T-cell (primary cell): Measurements from ENCODE around the gene BPGM. TPM values are rescaled to one million over a fixed set of nuclear protein-coding genes. Genes with fewer than 3 reads are reported as not detected.

ENCODE experiments used
- ATAC-seq, 4 experiments: fragments of 200-7000 bp in 3 of 4; fragments of 150-1000 bp in 1 of 4; cut with Tn5 transposase; replicated peaks in 1 of 4; 1 replicate in 3 of 4; 2 replicates in 1 of 4; pipeline ENCODE4 v1.10.0; 2021; ENCODE audit warnings: moderate library complexity in 3 of 4, mild to moderate bottlenecking in 2 of 4, moderate number of reproducible peaks in 1 of 4
- CTCF ChIA-PET, 2 donors: fragments of 300-600 bp; sonication (Branson Sonifier 250); formaldehyde crosslinking; loops; one replicate each; lab custom pipeline; 2022; ENCODE audit warnings: antibody characterized with exemption in 2 of 2; lab: Charles Lee
- POLR2A ChIA-PET, 2 donors: fragments of 300-600 bp; sonication (Branson Sonifier 250); formaldehyde crosslinking; loops; one replicate each; lab custom pipeline; 2022; ENCODE audit warnings: antibody characterized with exemption in 2 of 2; lab: Charles Lee
- DNase-seq, 35 experiments: peaks; one replicate each; pipeline versions ENCODE4 v3.0.0 to v3.0.0-alpha.2; 2013 to 2023
- H3K27ac ChIP-seq: one replicate; pipeline ENCODE4 v1.5.1; 2013; ENCODE audit warnings: low read length
- H3K27me3 ChIP-seq, 2 experiments: replicated peaks in 1 of 2; 1 replicate in 1 of 2; 2 replicates in 1 of 2; pipeline versions ENCODE4 v1.6.1 to v1.7.0; 2013; ENCODE audit warnings: low read length in 1 of 2, mixed read lengths in 1 of 2; ENCODE audit not compliant: control insufficient read depth in 2 of 2, insufficient read depth in 2 of 2; ENCODE audit errors: extremely low read depth in 1 of 2
- H3K36me3 ChIP-seq, 2 donors: 1 replicate in 1 of 2; 2 replicates in 1 of 2; pipeline versions ENCODE4 v1.6.1 to v1.7.0; 2013; ENCODE audit warnings: low read length in 1 of 2; ENCODE audit not compliant: control insufficient read depth in 2 of 2, insufficient read depth in 1 of 2; ENCODE audit errors: extremely low read depth in 1 of 2
- H3K4me1 ChIP-seq, 2 experiments: 1 replicate in 1 of 2; 2 replicates in 1 of 2; pipeline versions ENCODE4 v1.6.1 to v1.7.0; 2013; ENCODE audit warnings: low read length in 2 of 2, mixed read lengths in 1 of 2; ENCODE audit not compliant: insufficient read depth in 2 of 2, control insufficient read depth in 1 of 2; ENCODE audit errors: extremely low read depth in 1 of 2
- H3K4me3 ChIP-seq, 2 donors: 1 replicate in 1 of 2; 2 replicates in 1 of 2; pipeline versions ENCODE4 v1.5.1 to v1.7.0; 2013; ENCODE audit warnings: mild to moderate bottlenecking in 2 of 2, low read length in 1 of 2, moderate library complexity in 1 of 2; ENCODE audit not compliant: control insufficient read depth in 1 of 2; ENCODE audit errors: extremely low read depth in 1 of 2
- H3K9me3 ChIP-seq: 2 replicates; pipeline ENCODE4 v1.7.0; 2013
- H3K27ac Mint-ChIP-seq, 2 donors: one replicate each; pipeline ENCODE4 v1.8.0; 2020 to 2021; ENCODE audit warnings: mild to moderate bottlenecking in 2 of 2, mixed read lengths in 2 of 2
- H3K27me3 Mint-ChIP-seq, 2 donors: one replicate each; pipeline ENCODE4 v1.8.0; 2021 to 2022; ENCODE audit warnings: mixed read lengths in 2 of 2
- H3K36me3 Mint-ChIP-seq: one replicate; pipeline ENCODE4 v1.8.0; 2021; ENCODE audit warnings: mixed read lengths
- H3K4me1 Mint-ChIP-seq, 3 donors: one replicate each; pipeline ENCODE4 v1.8.0; 2020 to 2022; ENCODE audit warnings: mixed read lengths in 3 of 3, mild to moderate bottlenecking in 1 of 3
- H3K4me3 Mint-ChIP-seq, 3 donors: one replicate each; pipeline ENCODE4 v1.8.0; 2020 to 2022; ENCODE audit warnings: mild to moderate bottlenecking in 3 of 3, mixed read lengths in 3 of 3, moderate library complexity in 3 of 3
- H3K9me3 Mint-ChIP-seq, 3 donors: one replicate each; pipeline ENCODE4 v1.8.0; 2020 to 2022; ENCODE audit warnings: mixed read lengths in 3 of 3
- WGBS: methylation state at CpG from one replicate; pipeline ENCODE4 v1.1.5; 2013; ENCODE audit warnings: missing lambda C conversion rate; ENCODE audit not compliant: insufficient coverage; 5-methylcytosine and 5-hydroxymethylcytosine counted together
- total RNA-seq, 35 experiments: library from RNA in 6 of 35; stranded (reverse) in 6 of 35; fragments of 120-200 nt in 1 of 35; gene quantifications; one replicate each; pipeline versions ENCODE4 v1.2.1 to v1.2.4 and lab custom pipeline; 2013 to 2026

BPGM gene
- total RNA-seq, 5 donors from 2014 or later (not counting 1 experiment from before 2014, with no cell fraction given) = 16.4 to 20.3 (median 18.3) TPM

GRCh38 chr7:134696261-134696660 is 49.6 kb downstream of the BPGM start:
- H3K9me3 Mint-ChIP-seq = no peaks in the 10 kb centered on the region
- ChIA-PET POLR2A (interaction anchor here in 1 of 2 donors (0.7 kb wide), 1 partner anchor 856 kb away, joined by 3 read pairs; no protein-coding TSS in a partner anchor), CTCF (interaction anchor here in 1 of 2 donors (0.6 to 0.7 kb wide), 2 partner anchors 14 to 88 kb away, joined by 3 to 4 read pairs; no protein-coding TSS in a partner anchor)
- no peaks in the 10 kb centered on the region for H3K36me3 Mint-ChIP-seq
- H3K4me1 Mint-ChIP-seq = peaks cover 7 to 18% (median 13%) of the 10 kb centered on the region in 3 donors
- Histone ChIP-seq H3K36me3 (no peaks in the 10 kb centered on the region), H3K4me1 (peaks cover 2 to 4% of the 10 kb centered on the region in 2 experiments), H3K4me3 (no peak overlapping the region), H3K27me3 (no peaks in the 10 kb centered on the region), H3K9me3 (no peaks in the 10 kb centered on the region), H3K27ac (no peak overlapping the region)
- no peak overlapping the region for H3K4me3 Mint-ChIP-seq
- peaks cover 0 to 4% of the 10 kb centered on the region in 2 donors for H3K27me3 Mint-ChIP-seq
- ATAC-seq = no peak
- no peak for DNase-seq
- no peak overlapping the region for H3K27ac Mint-ChIP-seq
- WGBS = 93% methylated on average over 3 of the region's 5 CpGs

DNA sequence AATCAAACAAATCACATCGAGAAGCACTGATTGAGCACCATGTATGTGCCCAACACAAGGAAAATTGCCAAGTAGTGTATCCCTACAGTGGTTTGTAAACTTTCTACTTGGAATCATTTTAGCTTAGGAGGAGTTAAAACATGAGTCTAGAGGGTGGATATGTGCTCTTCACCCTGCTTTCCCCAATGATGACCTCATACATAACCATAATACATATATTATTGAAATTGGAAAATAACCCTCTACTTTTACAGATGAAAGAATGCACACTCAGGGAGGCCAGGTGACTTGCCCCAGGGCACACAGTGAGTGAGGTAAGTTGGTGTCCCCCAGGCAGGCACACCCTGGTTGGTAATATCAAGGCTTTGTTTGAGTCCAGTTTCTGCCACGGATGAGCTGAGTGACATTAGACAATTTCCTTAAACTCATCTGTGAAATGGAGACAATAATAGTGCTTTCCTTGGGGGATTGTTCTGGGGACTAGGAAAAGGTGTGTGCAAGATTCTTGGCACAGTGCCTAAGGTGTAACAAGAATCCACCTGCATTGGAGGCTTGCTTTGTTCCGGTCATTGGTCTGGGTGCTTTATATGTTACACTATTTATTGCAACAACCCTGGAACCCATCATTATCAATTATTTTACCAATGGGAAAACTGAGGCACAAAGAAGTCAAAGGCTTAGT is 50.7 kb downstream of the BPGM start:
- Mint-ChIP-seq H3K27ac (no peak overlapping the region), H3K4me1 (peaks cover 6 to 10% (median 7%) of the 10 kb centered on the region in 3 donors), H3K27me3 (no peaks in the 10 kb centered on the region), H3K9me3 (no peaks in the 10 kb centered on the region), H3K36me3 (no peaks in the 10 kb centered on the region), H3K4me3 (no peak overlapping the region)
- WGBS = 100% methylated on average over 2 of the region's 3 CpGs
- Histone ChIP-seq H3K4me3 (no peak overlapping the region), H3K36me3 (no peaks in the 10 kb centered on the region), H3K4me1 (peaks cover under 1 to 1% of the 10 kb centered on the region in 2 experiments), H3K9me3 (no peaks in the 10 kb centered on the region), H3K27ac (no peak overlapping the region), H3K27me3 (no peaks in the 10 kb centered on the region)
- no peak for ATAC-seq
- DNase-seq = no peak
- ChIA-PET POLR2A (no interaction called here), CTCF (interaction anchor here in 1 of 2 donors (0.7 kb wide), 1 partner anchor 90 kb away, joined by 4 read pairs; no protein-coding TSS in a partner anchor)

GRCh38 chr7:134698481-134698880 is 51.8 kb downstream of the BPGM start:
- no peaks in the 10 kb centered on the region for H3K4me1 ChIP-seq
- H3K4me3 Mint-ChIP-seq = no peak overlapping the region
- no peaks in the 10 kb centered on the region for H3K27me3 ChIP-seq
- ChIA-PET POLR2A (no interaction called here), CTCF (no interaction called here)
- no peaks in the 10 kb centered on the region for H3K4me1 Mint-ChIP-seq
- DNase-seq (no peak), ATAC-seq (no peak)
- H3K36me3 Mint-ChIP-seq = no peaks in the 10 kb centered on the region
- H3K27ac Mint-ChIP-seq = no peak overlapping the region
- no peaks in the 10 kb centered on the region for H3K9me3 Mint-ChIP-seq
- no peaks in the 10 kb centered on the region for H3K9me3 ChIP-seq
- peaks cover 0 to 2% of the 10 kb centered on the region in 2 donors for H3K27me3 Mint-ChIP-seq
- no CpG with 5 or more reads among the region's 1 CpG for WGBS
- no peak overlapping the region for H3K27ac ChIP-seq
- no peaks in the 10 kb centered on the region for H3K36me3 ChIP-seq
- no peak overlapping the region for H3K4me3 ChIP-seq

DNA sequence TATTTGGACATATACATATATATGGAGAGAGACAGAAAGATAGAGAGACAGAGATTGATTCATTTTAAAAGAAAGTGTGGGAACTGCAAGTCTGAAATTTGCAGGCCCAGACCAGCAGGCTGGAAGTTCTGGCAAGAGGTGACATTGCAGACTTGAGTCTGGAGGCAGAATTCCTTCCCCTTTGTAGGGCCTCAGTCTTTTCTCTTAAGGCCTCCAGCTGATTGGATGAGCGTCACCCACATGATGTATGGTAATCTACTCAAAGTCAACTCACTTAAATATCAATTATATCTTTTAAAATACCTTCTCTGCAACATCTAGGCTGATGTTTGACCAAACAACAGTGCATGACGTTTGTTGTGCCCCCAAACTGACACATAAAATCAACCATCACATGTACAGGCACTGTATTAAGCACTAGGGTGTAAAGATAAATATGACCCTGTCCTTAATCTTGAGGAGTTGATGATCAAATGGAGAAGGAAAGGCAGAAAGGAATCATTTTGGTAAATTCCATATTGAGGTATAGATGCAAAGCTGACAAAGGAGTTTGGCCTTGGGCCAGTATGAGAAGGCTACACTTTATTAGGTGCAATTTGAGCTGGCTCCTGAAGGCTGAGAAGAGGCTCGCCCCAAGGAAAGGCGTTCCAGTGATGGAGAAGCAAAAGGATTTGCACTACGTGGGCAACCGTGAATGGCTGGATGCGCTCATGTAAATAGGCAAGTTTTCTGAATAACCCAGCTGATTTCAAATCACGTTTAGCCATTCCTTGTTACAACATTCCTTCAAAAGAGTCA is 52.6 kb downstream of the BPGM start:
- H3K9me3 Mint-ChIP-seq = no peaks in the 10 kb centered on the region
- ATAC-seq = no peak
- Histone ChIP-seq H3K36me3 (no peaks in the 10 kb centered on the region), H3K4me1 (no peaks in the 10 kb centered on the region), H3K27ac (no peak overlapping the region), H3K27me3 (no peaks in the 10 kb centered on the region), H3K4me3 (no peak overlapping the region), H3K9me3 (no peaks in the 10 kb centered on the region)
- DNase-seq = no peak
- CTCF ChIA-PET = interaction anchor here (0.6 to 5.0 kb wide), 4 partner anchors 28 to 66 kb away, joined by 3 to 43 read pairs (median 6); no protein-coding TSS in a partner anchor
- H3K4me1 Mint-ChIP-seq = no peaks in the 10 kb centered on the region
- WGBS = 60% methylated on average over 2 of the region's 8 CpGs
- H3K27me3 Mint-ChIP-seq = peaks cover 0 to 2% of the 10 kb centered on the region in 2 donors
- no peaks in the 10 kb centered on the region for H3K36me3 Mint-ChIP-seq
- no peak overlapping the region for H3K27ac Mint-ChIP-seq
- H3K4me3 Mint-ChIP-seq = no peak overlapping the region
- POLR2A ChIA-PET = no interaction called here

- Histone ChIP-seq H3K4me3 (no peak overlapping the region), H3K27me3 (no peaks in the 10 kb centered on the region), H3K27ac (no peak overlapping the region), H3K36me3 (no peaks in the 10 kb centered on the region), H3K4me1 (no peaks in the 10 kb centered on the region), H3K9me3 (no peaks in the 10 kb centered on the region)
- H3K36me3 Mint-ChIP-seq = no peaks in the 10 kb centered on the region
- ChIA-PET POLR2A (no interaction called here), CTCF (interaction anchor here (0.6 to 5.0 kb wide), 4 partner anchors 29 to 66 kb away, joined by 3 to 43 read pairs (median 6); no protein-coding TSS in a partner anchor)
- H3K4me1 Mint-ChIP-seq = no peaks in the 10 kb centered on the region
- peaks cover 0 to 2% of the 10 kb centered on the region in 2 donors for H3K27me3 Mint-ChIP-seq
- H3K27ac Mint-ChIP-seq = no peak overlapping the region
- ATAC-seq (no peak), DNase-seq (no peak)
- 63% methylated on average over 1 of the region's 2 CpGs for WGBS
- no peaks in the 10 kb centered on the region for H3K9me3 Mint-ChIP-seq
- no peak overlapping the region for H3K4me3 Mint-ChIP-seq
These were observed 53.2 kb downstream of the BPGM start for GRCh38 chr7:134699899-134700298.

DNA sequence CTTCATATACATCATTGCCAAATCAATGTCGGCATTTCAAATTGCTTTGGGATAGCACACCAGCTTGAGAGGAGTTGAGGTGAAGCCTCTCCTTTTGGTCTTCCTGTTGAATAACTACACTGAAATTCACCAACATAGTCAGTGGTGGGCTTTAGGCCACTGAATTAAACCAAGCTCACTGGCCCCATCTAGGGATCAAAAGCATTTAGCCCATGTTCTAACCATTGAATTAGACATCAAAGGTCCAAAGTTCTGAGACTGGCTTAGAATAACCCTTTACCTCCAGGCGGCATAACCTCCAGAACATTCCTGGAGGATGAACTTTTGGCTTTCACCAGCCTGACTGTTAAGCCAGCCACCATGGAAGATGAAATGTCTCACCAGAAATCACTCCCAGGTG is 54.6 kb downstream of the BPGM start:
- Mint-ChIP-seq H3K4me1 (no peaks in the 10 kb centered on the region), H3K9me3 (no peaks in the 10 kb centered on the region), H3K36me3 (no peaks in the 10 kb centered on the region), H3K27ac (no peak overlapping the region), H3K4me3 (no peak overlapping the region), H3K27me3 (peaks cover 0 to 2% of the 10 kb centered on the region in 2 donors)
- Histone ChIP-seq H3K27me3 (no peaks in the 10 kb centered on the region), H3K36me3 (no peaks in the 10 kb centered on the region), H3K4me1 (no peaks in the 10 kb centered on the region), H3K27ac (no peak overlapping the region), H3K9me3 (no peaks in the 10 kb centered on the region), H3K4me3 (no peak overlapping the region)
- DNase-seq (peak in 12 of 35 experiments; percentile 10 to 62 (median 22)), ATAC-seq (peak; percentile 53 to 79 (median 64))
- WGBS = no CpG with 5 or more reads among the region's 2 CpGs
- ChIA-PET POLR2A (interaction anchor here in 1 of 2 donors (0.8 to 1.1 kb wide), 2 partner anchors 11 to 55 kb away, joined by 3 read pairs; no protein-coding TSS in a partner anchor), CTCF (interaction anchor here (0.7 to 5.0 kb wide), 6 partner anchors 31 to 241 kb away, joined by 3 to 43 read pairs (median 6); no protein-coding TSS in a partner anchor)
